NCI-H1694 (cell line): ENCODE measurements around the gene VEZT.
"Not testable (repeated sequence)": the region's sequence is repeated elsewhere in the genome, so short reads cannot be mapped to it uniquely, and the experiment has no call there.

Experiments used
- DNase-seq: peaks from one replicate; lab custom pipeline; 2025; lab: John Stamatoyannopoulos, UW

The VEZT gene

GRCh38 chr12:95224202-95225170 lies 6.9 kb downstream of the VEZT start:
- DNase-seq, result no peak

DNA sequence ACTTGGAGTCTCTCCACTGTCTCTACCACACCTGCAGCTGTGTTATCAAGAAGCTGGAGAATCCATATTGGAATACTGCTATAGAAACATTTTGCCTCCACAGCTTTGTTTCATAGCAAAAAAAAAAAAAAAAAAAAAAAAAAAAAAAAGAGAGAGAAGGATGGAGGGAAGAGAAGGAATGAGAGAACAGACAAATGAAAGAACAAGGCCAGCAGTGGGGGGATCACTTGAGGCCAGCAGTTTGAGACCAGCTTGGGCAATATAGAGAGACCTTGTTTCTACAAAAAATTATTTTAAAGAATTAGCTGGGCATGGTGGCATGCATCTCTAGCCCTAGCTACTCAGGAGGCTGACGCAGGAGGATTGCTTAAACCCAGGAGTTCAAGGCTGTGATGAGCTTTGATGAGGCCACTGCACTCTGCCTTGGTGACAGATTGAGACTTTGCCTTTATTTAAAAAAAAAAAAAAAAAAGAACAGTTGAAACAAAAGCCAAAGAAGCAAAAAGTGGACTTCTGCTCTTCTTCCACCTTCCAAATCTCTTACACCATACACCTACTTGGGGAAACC lies 8.1 kb downstream of the VEZT start:
- no peak for DNase-seq

DNA sequence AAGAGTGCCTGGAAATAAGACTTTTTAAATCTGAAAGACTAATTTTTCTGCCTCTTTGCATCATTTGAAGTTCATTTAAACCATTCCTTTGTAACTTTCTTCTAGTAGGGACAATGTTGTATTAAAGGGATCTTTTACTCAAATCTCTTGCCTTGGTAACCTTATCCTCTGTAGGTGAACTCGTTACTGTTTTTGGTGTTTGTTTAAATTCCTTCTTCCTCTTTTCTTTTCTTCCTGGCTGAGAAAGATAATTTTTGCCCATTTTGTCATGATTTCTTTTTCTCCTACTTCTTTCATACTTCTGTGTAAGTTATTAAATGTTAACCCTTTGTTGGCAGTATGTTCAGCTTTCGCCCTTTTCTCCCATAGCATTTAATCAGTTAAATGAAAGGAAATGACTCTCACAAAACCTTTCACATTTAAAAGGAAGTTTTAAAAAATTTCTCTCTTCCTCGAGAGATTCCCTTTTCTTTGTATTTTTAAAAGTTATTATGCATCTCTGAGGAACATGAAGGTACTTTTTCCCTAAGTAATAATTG lies 10.3 kb downstream of the VEZT start:
- DNase-seq, result no peak

GRCh38 chr12:95228617-95229016 lies 11.0 kb downstream of the VEZT start:
- DNase-seq, result no peak

- DNase-seq, result no peak
These were observed 12.0 kb downstream of the VEZT start for GRCh38 chr12:95229636-95230035.

DNA sequence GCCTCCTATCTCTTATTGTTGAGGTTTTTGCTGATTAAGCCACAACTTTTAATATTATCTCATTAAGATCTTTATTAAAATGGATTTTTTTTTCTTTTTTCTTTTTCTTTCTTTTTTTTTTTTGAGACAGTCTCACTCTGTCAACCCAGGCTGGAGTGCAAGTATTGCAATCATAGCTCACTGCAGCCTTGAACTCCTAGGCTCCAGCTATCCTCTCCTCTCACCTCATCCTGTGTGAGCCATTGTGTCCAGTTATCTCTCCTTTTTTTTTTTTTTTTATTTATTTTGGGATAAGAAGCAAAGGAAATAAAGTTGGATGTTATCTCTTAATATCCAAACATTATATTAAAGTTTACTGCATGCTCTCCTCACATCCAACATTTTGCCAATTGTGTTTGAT lies 12.7 kb downstream of the VEZT start:
- DNase-seq, result no peak

- no peak for DNase-seq
These were observed 13.6 kb downstream of the VEZT start for GRCh38 chr12:95231190-95231589.

GRCh38 chr12:95234187-95234586 lies 16.6 kb downstream of the VEZT start:
- not testable (repeated sequence) for DNase-seq

- DNase-seq, result not testable (repeated sequence)
These were observed 18.0 kb downstream of the VEZT start for GRCh38 chr12:95235621-95236020.

DNA sequence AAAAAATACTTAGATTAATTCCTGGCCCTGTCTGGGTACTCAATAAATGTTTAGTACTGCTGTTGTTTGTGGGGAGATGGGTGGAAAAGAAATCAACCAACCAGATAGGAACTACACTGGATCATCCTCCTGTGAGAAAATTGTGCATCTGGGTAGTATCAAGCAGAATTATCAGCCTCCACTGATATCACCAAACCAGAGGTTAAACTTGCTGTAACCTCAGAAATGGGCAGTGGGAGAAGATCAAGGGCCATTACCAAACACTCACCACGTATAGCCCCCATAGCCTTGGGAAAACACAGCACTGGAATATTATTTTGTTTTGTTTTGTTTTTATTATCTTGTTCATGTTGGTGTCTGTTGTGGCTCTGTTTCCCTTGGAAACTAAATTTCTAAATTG lies 19.7 kb downstream of the VEZT start:
- DNase-seq, result no peak

GRCh38 chr12:95238150-95238549 lies 20.5 kb downstream of the VEZT start:
- no peak for DNase-seq

GRCh38 chr12:95239216-95239615 lies 21.6 kb downstream of the VEZT start:
- no peak for DNase-seq

GRCh38 chr12:95239835-95240234 lies 22.2 kb downstream of the VEZT start:
- not testable (repeated sequence) for DNase-seq

GRCh38 chr12:95240556-95240955 lies 22.9 kb downstream of the VEZT start:
- no peak for DNase-seq

DNA sequence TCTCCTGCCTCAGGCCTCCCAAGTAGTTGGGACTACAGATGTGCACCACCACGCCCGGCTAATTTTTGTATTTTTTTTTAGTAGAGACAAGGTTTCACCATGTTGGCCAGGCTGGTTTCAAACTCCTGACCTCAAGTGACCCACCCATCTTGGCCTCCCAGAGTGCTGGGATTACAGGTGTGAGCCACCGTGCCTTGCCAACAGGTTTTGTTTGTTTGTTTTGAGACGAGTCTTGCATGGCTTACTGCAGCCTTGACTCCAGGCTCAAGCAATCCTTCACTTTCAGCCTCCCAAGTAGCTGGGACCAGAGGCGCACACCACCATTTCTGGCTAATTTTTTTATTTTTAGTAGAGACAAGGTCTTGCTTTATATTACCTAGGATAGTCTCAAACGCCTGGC lies 23.5 kb downstream of the VEZT start:
- not testable (repeated sequence) for DNase-seq

GRCh38 chr12:95241761-95242506 lies 24.3 kb downstream of the VEZT start:
- DNase-seq, result no peak

GRCh38 chr12:95243497-95244183 lies 26.0 kb downstream of the VEZT start:
- no peak for DNase-seq

GRCh38 chr12:95244350-95244749 lies 26.7 kb downstream of the VEZT start:
- DNase-seq, result no peak

DNA sequence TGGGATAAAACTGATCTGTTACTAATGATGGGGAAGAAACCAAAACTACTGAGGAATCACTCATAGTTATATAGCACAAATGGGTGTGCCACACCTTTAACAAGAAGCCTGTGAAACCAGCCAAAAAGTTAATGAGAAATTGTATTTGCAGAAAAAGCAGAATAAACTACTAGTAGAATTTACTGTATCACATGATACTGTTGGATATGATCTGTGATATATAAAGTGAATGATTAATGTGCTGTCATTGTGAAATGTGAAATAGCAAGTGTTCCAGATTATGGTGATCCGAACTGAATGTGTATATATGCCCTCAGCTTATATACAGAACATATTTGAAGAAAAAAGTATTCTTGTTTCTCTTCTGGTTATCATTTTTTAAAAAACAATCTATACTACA lies 30.5 kb downstream of the VEZT start:
- no peak for DNase-seq

GRCh38 chr12:95248604-95249360 lies 31.2 kb downstream of the VEZT start:
- no peak for DNase-seq

- DNase-seq, result no peak
These were observed 35.8 kb downstream of the VEZT start for GRCh38 chr12:95253386-95253785.
